Jurkat, Clone E6-1 (cell line): ENCODE results near the gene CDK5RAP3.
"Not testable (repeated sequence)": the region's sequence is repeated elsewhere in the genome, so short reads cannot be mapped to it uniquely, and the experiment has no call there.

Experiments used
- DNase-seq: peaks from one replicate; pipeline ENCODE4 v3.0.0-alpha.2; 2011; ENCODE audit warnings: low read depth, low spot score
- H3K4me3 ChIP-seq: 2 replicates; pipeline ENCODE4 v1.5.1; 2011; ENCODE audit warnings: mild to moderate bottlenecking, low read length, control low read depth, moderate library complexity

The CDK5RAP3 gene

DNA sequence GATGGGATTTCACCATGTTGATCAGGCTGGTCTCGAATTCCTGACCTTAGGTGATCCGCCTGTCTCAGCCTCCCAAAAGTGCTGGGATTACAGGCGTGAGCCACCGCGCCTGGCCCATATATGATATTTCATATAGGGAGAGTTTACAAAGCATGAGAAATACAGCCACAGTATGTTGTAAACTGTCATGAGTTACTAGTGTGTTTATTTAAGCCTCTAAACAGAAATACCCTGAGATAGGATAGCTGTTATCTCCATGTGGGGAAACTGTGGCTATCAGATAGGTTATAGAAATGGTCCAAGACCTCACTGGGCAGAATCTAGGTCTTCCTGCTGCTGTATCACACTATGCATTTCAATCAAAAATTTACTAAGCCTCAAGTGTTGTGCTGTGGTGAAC lies 2.1 kb upstream of the CDK5RAP3 start:
- DNase-seq: no peak
- H3K4me3 ChIP-seq: no peak overlapping the region

DNA sequence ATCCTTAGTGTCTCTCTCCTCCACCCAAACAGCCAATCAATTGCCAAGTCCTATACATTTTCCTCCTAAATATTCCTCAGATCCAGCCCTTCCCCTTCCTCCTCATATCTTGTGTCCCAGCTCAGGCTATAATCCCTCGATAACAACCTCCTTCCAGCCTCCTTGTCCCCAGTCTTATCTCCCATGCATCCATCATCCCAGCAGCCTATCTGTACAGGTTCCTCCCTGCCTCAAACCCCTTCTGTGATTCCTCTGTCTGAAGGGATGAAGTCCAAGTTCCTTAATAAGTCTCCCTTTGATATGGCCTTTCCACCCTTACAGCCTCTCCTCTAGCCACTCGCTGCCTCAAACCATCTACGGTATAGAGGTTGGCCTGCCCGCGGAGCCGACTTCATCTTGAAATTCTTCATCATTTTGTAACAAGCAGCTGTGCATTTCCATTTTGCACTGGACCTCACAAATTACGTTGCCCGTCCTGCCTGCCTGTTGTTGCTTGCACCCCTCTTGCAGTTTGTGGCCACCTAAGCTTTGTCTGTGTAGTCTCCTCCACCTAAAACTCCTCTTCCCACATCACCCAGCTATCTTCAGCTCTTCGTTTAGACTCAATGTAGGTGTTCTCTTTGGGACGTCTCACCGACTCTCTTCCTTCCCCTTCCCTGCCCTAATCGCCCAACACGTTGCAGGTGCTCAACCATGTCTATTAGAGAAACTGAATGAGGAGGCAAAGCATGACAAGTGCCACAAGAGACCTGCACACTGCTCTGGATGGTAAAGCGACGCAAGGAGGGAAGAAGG lies 786 bp upstream of the CDK5RAP3 start:
- peak overlapping the region; percentile 53 for H3K4me3 ChIP-seq
- DNase-seq: no peak

DNA sequence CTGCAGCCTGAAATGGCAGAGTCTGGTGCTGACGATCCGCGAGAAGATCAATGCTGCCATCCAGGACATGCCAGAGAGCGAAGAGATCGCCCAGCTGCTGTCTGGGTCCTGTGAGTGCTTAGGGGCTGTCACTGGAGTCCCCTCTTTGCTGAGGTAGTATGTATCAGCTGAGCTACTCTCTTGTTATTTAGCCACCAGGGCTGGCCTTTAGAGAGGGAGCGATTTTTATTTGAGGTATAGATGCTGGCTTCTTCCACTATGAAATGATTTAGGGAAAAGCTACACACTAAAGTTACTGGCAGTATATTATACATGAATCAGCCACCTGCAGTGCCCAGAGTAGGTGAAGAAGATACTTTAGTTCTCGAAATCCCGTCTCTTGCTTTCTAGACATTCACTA lies 2.6 kb downstream of the CDK5RAP3 start:
- no peak for DNase-seq
- H3K4me3 ChIP-seq: peak overlapping the region; percentile 0; the same call in 1 of the 2 replicates

DNA sequence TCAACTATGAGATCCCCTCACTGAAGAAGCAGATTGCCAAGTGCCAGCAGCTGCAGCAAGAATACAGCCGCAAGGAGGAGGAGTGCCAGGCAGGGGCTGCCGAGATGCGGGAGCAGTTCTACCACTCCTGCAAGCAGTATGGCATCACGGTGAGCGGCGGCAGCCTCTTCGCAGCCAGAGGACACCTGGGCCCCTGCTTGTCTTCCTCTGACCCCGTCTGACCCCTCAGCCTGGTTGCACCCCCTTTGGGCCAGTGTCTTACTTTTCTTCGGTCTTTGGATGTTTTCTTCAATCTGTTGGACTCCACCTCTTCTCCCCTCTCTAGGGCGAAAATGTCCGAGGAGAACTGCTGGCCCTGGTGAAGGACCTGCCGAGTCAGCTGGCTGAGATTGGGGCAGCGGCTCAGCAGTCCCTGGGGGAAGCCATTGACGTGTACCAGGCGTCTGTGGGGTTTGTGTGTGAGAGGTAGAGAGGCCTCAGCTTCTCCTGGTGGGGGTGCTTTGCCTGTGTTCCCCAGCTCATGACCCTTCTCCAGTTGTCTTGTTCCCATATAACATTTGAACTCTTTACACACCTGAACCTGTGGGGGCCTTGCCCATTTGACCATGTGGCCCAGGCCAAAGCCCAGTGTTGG lies 4.4 kb downstream of the CDK5RAP3 start:
- DNase-seq: peak; percentile 62

GRCh38 chr17:47975823-47976205 lies 4.9 kb downstream of the CDK5RAP3 start:
- peak overlapping the region; percentile 29 for H3K4me3 ChIP-seq
- peak; percentile 95 for DNase-seq

More for the DNA sequence above, 4.4 kb downstream of the CDK5RAP3 start:
- peak overlapping the region; percentile 29 for H3K4me3 ChIP-seq

DNA sequence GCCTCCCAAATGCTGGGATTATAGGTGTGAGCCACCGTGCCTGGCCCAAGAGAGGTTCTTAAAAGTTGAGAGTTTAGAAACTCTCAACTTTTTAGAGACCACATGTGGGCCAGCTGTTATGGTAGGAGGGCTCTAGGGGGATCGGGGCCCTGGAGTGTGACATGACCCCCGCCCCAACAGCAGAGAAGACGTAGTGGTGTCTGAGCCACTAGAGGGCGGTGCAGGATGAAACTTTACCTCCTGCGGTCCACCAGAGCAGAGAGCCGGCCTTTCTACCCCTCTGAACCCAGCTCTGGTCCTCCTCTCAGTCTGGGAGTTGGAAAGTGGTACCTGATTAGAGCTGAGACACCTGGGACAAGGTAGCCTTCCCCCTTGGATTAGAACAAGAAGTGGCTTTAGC lies 7.4 kb downstream of the CDK5RAP3 start:
- DNase-seq: no peak
- no peak overlapping the region for H3K4me3 ChIP-seq

- no peak overlapping the region for H3K4me3 ChIP-seq
- DNase-seq: no peak
Observed at GRCh38 chr17:47980541-47980940, 9.6 kb downstream of the CDK5RAP3 start.

- peak; percentile 83 for DNase-seq
- H3K4me3 ChIP-seq: peak overlapping the region; percentile 7; the same call in 1 of the 2 replicates
Observed at GRCh38 chr17:47981462-47981861, 10.5 kb downstream of the CDK5RAP3 start.

DNA sequence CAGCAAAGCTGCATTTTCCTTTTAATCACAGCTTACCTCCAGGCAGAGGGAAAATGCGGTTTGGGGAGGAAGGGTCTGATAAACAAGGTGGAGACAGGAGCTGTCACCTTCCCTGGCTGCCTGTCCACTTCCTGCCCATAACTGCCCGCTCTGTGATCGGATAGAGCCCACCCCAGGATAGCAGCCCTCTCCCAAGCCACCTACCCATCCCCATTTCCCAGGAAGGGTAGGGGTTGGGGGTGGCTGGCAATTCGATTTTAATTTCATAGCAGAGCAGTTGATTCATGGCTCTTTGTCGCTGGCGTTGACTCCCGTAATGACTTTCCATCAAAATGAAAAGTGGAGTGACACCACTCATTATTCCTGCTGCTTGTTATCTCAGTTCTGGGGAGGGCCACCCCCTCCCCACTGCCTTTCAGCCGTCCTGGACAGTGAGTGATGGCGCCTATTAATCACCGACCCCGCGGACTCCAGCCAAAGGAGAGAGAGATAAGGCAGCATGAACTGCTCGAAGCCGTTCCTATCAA lies 11.2 kb downstream of the CDK5RAP3 start:
- DNase-seq: no peak
- H3K4me3 ChIP-seq: no peak overlapping the region

DNA sequence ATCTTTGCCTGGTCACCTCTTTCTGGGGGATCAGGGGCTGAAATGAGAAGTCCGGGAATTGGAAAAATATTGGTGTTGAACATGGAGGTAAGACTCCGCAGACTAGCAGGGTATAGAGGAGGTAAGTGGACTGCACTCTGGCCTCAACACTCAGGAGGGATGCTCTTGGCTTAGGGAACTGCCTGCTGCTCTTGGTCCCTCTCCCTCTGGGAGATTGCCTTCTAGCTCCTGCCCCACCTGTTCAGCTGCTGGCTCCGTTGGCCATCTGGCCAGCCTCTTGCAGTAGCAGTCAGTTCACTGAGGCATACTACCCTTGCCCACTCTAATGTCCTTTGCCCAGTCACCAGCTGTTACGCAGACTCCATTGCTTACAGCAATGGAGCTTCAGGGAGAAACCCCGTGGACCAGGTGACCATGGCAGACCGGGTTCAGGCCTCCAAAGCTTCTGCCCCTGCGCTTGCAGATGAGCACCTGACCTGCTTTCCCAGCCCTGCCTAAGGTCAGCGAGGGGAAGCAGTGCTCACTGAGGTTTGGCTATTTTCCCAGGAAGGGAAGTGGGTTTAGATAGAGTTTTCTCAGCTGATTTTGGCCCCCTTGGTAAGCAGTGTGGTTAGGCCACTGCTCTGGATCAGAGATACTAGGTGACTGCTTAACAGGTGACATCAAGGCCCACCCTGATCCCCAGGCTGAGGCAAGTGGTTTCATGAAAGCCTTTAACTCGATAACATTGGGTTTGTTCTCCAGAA lies 11.9 kb downstream of the CDK5RAP3 start:
- no peak overlapping the region for H3K4me3 ChIP-seq
- no peak for DNase-seq

- no peak for DNase-seq
- H3K4me3 ChIP-seq: no peak overlapping the region
Observed at GRCh38 chr17:47983492-47984223, 12.7 kb downstream of the CDK5RAP3 start.

DNA sequence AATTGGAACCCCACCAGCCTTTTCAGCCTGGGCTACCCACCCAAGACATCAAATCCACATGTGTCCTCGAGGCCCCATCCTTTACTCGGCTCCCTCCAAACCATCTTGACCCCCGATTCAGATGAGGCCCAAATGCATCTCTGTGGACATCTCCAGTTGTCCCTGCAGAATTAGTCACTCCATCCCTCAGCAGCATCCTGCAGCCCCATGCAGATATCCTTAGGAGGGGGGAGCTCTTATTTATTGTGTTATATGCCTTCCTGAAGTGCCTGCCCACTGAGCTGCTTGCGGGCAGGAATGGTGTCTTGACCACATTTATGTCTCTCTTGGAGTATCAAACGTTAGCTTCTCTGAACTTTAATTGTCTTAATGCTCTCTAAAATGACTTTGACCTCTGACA lies 15.6 kb downstream of the CDK5RAP3 start:
- DNase-seq: no peak
- no peak overlapping the region for H3K4me3 ChIP-seq

- no peak overlapping the region for H3K4me3 ChIP-seq
- DNase-seq: no peak
Observed at GRCh38 chr17:47987240-47987835, 16.4 kb downstream of the CDK5RAP3 start.

- not testable (repeated sequence) for DNase-seq, H3K4me3 ChIP-seq
Observed at GRCh38 chr17:47988445-47988844, 17.5 kb downstream of the CDK5RAP3 start.

DNA sequence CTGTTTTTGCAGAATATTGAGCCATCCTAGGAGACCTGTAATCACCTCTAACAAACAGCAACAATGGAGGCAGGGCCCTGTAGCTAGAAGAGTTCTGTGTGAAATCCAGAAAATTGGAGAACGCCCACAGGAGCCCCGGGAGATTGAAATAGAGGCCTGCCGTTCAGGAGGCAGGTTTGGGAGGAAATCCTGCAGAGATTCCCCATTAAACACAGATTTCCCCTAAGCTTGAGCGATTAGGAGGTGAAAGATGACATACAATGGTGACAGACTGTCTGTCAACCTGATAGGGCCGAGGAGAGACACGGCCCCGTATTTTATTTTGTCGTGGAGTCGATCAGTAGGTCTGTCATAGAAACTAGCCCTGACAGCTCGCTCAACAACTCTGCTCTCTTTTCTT lies 18.2 kb downstream of the CDK5RAP3 start:
- DNase-seq: no peak
- no peak overlapping the region for H3K4me3 ChIP-seq

GRCh38 chr17:47989700-47990099 lies 18.8 kb downstream of the CDK5RAP3 start:
- peak; percentile 83 for DNase-seq
- H3K4me3 ChIP-seq: no peak overlapping the region

DNA sequence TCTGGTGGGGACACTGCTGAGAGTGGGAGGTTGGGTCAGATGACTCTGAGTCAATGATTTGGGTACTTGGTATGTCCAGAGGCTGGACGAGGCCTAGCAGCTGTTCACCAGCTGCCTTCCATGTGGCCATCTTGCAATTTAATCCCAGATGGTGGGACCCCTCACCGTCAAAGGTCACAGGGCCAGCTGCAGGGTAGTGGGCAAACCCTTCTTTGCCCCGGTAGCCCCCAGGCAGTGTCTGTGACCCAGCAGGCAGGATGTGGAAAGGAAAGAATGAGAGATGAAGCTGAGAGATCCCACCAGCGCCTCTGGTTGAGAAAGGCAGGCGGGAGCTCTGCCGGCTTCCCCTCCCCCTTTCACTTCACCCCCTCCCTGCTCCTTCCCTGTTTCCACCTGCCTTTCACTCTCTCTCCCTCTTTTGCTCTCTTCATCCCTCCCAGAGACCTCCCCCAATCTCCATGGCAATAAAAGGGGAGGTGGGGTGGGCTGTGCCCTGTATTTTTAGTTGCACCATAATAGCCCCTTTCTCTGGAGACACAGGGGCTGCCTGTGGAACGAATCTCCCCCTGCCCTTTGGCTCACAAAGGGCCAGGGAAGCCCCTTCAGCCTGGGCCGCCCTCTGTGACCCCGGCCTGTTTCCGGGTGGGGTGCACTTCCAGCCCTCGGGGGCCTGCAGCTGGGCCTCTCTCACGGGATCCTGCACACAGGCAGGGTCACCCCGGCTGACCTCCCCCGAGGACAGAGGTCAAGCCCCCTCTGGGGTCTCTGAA lies 20.2 kb downstream of the CDK5RAP3 start:
- DNase-seq: peak; percentile 63
- no peak overlapping the region for H3K4me3 ChIP-seq

GRCh38 chr17:47992216-47992615 lies 21.3 kb downstream of the CDK5RAP3 start:
- no peak for DNase-seq
- no peak overlapping the region for H3K4me3 ChIP-seq
